GM12872 (cell line): Measurements from ENCODE around the gene SERPINB7.

Experiments
- TF ChIP-seq, protein P1 (sequence below): IDR thresholded peaks from 3 replicates; pipeline ENCODE4 v1.5.1; 2011; ENCODE audit warnings: low read depth, mild to moderate bottlenecking, low read length, moderate library complexity; ENCODE audit not compliant: insufficient read depth

SERPINB7 gene

DNA sequence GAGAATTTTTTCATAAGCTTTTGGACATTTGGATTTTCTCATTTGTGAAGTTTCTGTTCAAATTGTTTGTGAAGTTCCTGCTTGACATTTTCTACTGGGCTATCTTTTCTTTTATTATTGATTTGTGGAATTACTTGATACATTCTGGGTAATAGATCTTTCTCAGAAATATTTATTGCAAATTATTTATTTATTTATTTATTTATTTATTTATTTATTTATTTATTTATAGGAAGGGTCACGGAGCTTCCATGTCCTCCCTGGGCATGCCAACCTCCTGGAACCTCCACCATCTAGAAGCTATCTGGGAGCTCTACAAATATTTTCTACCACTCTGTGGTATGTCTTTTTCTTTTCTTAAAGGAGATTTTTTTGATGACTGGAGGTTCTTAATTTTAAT is 25.7 kb upstream of the SERPINB7 start:
- TF ChIP-seq, protein P1, sequence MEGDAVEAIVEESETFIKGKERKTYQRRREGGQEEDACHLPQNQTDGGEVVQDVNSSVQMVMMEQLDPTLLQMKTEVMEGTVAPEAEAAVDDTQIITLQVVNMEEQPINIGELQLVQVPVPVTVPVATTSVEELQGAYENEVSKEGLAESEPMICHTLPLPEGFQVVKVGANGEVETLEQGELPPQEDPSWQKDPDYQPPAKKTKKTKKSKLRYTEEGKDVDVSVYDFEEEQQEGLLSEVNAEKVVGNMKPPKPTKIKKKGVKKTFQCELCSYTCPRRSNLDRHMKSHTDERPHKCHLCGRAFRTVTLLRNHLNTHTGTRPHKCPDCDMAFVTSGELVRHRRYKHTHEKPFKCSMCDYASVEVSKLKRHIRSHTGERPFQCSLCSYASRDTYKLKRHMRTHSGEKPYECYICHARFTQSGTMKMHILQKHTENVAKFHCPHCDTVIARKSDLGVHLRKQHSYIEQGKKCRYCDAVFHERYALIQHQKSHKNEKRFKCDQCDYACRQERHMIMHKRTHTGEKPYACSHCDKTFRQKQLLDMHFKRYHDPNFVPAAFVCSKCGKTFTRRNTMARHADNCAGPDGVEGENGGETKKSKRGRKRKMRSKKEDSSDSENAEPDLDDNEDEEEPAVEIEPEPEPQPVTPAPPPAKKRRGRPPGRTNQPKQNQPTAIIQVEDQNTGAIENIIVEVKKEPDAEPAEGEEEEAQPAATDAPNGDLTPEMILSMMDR: no peak

GRCh38 chr18:63752636-63753035 is 22.6 kb upstream of the SERPINB7 start:
- TF ChIP-seq, protein P1: no peak

DNA sequence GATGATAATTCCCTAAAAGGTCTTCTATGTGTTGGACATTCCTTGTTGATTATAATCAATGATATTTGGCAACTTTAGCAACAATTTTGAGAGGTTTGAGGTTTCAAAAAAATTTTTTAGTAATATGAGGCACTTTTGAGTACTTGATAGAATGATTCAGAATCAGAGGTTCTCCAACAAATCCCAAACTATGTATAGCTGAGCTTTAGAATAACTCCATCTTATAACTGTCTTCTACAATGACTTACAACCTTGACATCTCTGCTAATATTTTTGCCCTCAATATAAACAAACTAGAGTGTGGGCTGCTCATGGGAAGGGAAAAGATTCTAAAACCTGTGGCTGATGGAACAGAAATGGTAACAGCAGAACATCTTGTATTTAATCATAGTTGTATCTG is 21.5 kb upstream of the SERPINB7 start:
- TF ChIP-seq, protein P1: no peak

GRCh38 chr18:63757541-63757940 is 17.7 kb upstream of the SERPINB7 start:
- TF ChIP-seq, protein P1: no peak

GRCh38 chr18:63758615-63759240 is 16.5 kb upstream of the SERPINB7 start:
- TF ChIP-seq, protein P1: no peak

- TF ChIP-seq, protein P1: no peak
These were observed 12.7 kb upstream of the SERPINB7 start for GRCh38 chr18:63762518-63762917.

- TF ChIP-seq, protein P1: no peak
These were observed 11.2 kb upstream of the SERPINB7 start for GRCh38 chr18:63763831-63764600.
